KBM-7 (cell line): ENCODE results near the gene ARHGEF19.
"Not testable (repeated sequence)": the region's sequence is repeated elsewhere in the genome, so short reads cannot be mapped to it uniquely, and the experiment has no call there.

Experiments used
- DNase-seq: peaks from one replicate; pipeline ENCODE4 v3.0.0-alpha.2; 2015
- in situ Hi-C: fragments of 300-500 bp; cut with MboI; formaldehyde crosslinking; loops from 2 replicates; pipeline ENCODE4 v1.14.3; 2020; ENCODE audit warnings: low sequenced_read_pairs, low pct_unique_long_range_greater_than_20kb, mixed read lengths

Gene ARHGEF19

GRCh38 chr1:16212251-16212961, at the start of gene ARHGEF19:
ARHGEF19 (minus strand) TSS chr1:16212652; CDS start chr1:16209054, 3,598 bp downstream.
- in situ Hi-C loops = no loop called here
- DNase-seq = no peak

- in situ Hi-C loops = no loop called here
- DNase-seq = no peak
Observed at GRCh38 chr1:16262067-16262466, 49.6 kb upstream of the ARHGEF19 start.

- in situ Hi-C loops = no loop called here
- DNase-seq = no peak
Observed at GRCh38 chr1:16260814-16261213, 48.4 kb upstream of the ARHGEF19 start.

GRCh38 chr1:16258591-16259135, 46.2 kb upstream of the ARHGEF19 start:
- no peak for DNase-seq

GRCh38 chr1:16257968-16258367, 45.5 kb upstream of the ARHGEF19 start:
- in situ Hi-C loops = no loop called here

More at GRCh38 chr1:16258591-16259135, 46.2 kb upstream of the ARHGEF19 start:
- in situ Hi-C loops = no loop called here

GRCh38 chr1:16257556-16257955, 45.1 kb upstream of the ARHGEF19 start:
- in situ Hi-C loops, DNase-seq: not testable (repeated sequence)

More at GRCh38 chr1:16257968-16258367, 45.5 kb upstream of the ARHGEF19 start:
- DNase-seq = no peak

- in situ Hi-C loops = no loop called here
- DNase-seq = no peak
Observed at GRCh38 chr1:16256478-16256877, 44.0 kb upstream of the ARHGEF19 start.

- in situ Hi-C loops = no loop called here
Observed at GRCh38 chr1:16254263-16254928, 41.9 kb upstream of the ARHGEF19 start.

GRCh38 chr1:16253332-16253922, 41.0 kb upstream of the ARHGEF19 start:
- in situ Hi-C loops = no loop called here
- DNase-seq = no peak

More at GRCh38 chr1:16254263-16254928, 41.9 kb upstream of the ARHGEF19 start:
- no peak for DNase-seq

- in situ Hi-C loops = no loop called here
- no peak for DNase-seq
Observed at GRCh38 chr1:16252912-16253311, 40.5 kb upstream of the ARHGEF19 start.

GRCh38 chr1:16251381-16251780, 38.9 kb upstream of the ARHGEF19 start:
- in situ Hi-C loops = no loop called here
- DNase-seq = no peak

- DNase-seq = no peak
- in situ Hi-C loops = no loop called here
Observed at GRCh38 chr1:16250524-16251251, 38.2 kb upstream of the ARHGEF19 start.

GRCh38 chr1:16249596-16250241, 37.3 kb upstream of the ARHGEF19 start:
- in situ Hi-C loops = no loop called here
- DNase-seq = peak; percentile 18

GRCh38 chr1:16248603-16249516, 36.4 kb upstream of the ARHGEF19 start:
- in situ Hi-C loops = no loop called here
- DNase-seq = peak; percentile 81

GRCh38 chr1:16248007-16248436, 35.6 kb upstream of the ARHGEF19 start:
- no peak for DNase-seq
- in situ Hi-C loops = no loop called here

GRCh38 chr1:16247441-16247840, 35.0 kb upstream of the ARHGEF19 start:
- in situ Hi-C loops = no loop called here
- no peak for DNase-seq

- no peak for DNase-seq
- in situ Hi-C loops = no loop called here
Observed at GRCh38 chr1:16246961-16247360, 34.5 kb upstream of the ARHGEF19 start.

GRCh38 chr1:16246239-16246638, 33.8 kb upstream of the ARHGEF19 start:
- DNase-seq, in situ Hi-C loops: not testable (repeated sequence)
